Spleen (tissue), 7 donors: ENCODE measurements around the gene PHEX.

Experiments
- CTCF ChIP-seq, 11 experiments: fragments of 200-600 bp in 7 of 11; fragments of 450-650 bp in 4 of 11; sonication (generic) in 4 of 11; IDR thresholded peaks in 8 of 11; conservative IDR thresholded peaks in 3 of 11; 1 replicate in 7 of 11; 2 replicates in 4 of 11; pipeline versions ENCODE4 v1.4.0 to v1.8.0; 2016 to 2021; ENCODE audit warnings: antibody characterized with exemption in 11 of 11, inconsistent platforms in 4 of 11, mild to moderate bottlenecking in 1 of 11
- POLR2A ChIP-seq, 3 donors: fragments of 450-650 bp; IDR thresholded peaks; one replicate each; pipeline ENCODE4 v1.5.1; 2017; ENCODE audit warnings: antibody characterized with exemption in 3 of 3, mild to moderate bottlenecking in 1 of 3
- donor health status: DM: no; HTN: no; CAD: no; lungs with moderate emphysema.
- donor health status: DM: no; HTN: no; CAD: no.
- donor health status: DM: no; HTN: no; CAD: no.

GRCh38 chrX:22057667-22058066, 25.5 kb downstream of the PHEX start:
- TF ChIP-seq CTCF (IDR thresholded peaks at IDR 0.05 in 8 of 11, conservative IDR thresholded peaks at IDR 0.05 in 3 of 11) (no peak), POLR2A (IDR thresholded peaks at IDR 0.05) (no peak)
